HG02798 (cell line): ENCODE results near the gene MAG.

ENCODE experiments used
- ATAC-seq: cut with Tn5 transposase; IDR thresholded peaks from one replicate; pipeline ENCODE4 v1.9.1; 2021; ENCODE audit warnings: mild to moderate bottlenecking; ENCODE audit not compliant: unreplicated experiment, poor library complexity

MAG gene

DNA sequence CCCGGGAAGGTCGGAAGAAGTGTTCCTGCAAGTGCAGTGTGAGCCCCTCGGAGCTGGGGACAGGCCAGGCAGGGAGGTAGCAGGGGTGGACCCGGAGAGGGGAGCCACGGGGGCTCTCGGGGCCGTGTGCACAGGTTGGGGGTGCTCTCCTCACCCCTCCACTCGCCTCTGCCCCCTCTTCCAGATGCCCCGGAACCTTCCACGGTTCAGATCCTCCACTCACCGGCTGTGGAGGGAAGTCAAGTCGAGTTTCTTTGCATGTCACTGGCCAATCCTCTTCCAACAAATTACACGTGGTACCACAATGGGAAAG lies 46.0 kb downstream of the MAG start:
- ATAC-seq: no peak

DNA sequence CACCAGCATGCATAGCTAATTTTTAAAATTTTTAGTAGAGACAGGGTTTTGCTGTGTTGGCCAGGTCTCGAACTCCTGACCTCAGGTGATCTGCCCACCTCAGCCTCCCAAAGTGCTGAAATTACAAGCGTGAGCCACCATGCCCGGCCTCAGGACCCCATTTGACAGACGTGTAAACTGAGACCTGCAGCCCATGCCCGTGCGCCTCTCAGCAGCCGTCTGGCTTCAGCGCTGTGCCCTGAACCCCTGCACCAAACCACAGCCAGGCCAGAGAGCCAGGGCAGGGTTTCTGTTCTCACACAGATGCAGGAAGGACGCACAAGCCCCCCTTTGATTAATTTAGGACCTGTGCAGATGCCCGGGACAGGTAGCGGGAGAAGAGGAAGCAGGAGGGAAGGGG lies 48.5 kb downstream of the MAG start:
- no peak for ATAC-seq

DNA sequence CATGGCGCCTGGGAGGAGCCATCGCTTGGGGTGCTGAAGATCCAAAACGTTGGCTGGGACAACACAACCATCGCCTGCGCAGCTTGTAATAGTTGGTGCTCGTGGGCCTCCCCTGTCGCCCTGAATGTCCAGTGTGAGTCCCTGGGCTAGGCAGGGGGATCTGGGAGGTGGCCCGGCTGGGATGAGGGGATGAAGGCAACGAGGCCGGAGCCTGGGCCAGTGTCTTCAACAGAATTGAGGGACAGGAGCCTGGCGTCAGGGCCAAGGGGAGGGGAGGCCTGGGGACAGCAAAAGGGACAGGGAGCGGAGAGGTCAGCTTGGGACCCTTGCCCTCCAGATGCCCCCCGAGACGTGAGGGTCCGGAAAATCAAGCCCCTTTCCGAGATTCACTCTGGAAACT lies 49.0 kb downstream of the MAG start:
- ATAC-seq: no peak

DNA sequence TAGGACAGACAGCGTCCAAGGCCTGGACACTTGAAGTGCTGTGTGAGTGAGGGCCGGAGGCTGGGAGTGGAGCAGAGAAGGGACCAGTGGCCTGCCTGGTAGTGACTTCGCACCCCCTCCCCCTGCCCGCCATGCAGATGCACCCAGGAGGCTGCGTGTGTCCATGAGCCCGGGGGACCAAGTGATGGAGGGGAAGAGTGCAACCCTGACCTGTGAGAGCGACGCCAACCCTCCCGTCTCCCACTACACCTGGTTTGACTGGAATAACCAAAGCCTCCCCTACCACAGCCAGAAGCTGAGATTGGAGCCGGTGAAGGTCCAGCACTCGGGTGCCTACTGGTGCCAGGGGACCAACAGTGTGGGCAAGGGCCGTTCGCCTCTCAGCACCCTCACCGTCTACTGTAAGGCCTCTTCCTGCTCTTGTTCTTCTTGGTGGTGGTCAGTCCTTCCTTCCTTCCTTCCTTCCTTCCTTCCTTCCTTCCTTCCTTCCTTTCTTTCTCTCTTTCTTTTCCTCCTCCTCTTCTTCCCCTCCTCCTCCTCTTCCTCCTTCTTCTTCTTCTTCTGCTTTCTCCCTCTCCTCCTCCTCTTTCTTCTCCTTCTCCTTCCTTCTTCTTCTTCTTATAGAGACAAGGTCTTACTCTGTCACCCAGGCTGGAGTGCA lies 49.7 kb downstream of the MAG start:
- ATAC-seq: no peak

GRCh38 chr19:35342430-35342829 lies 50.5 kb downstream of the MAG start:
- ATAC-seq: no peak

- ATAC-seq: no peak
These were observed 52.6 kb downstream of the MAG start for GRCh38 chr19:35344511-35345031.

- ATAC-seq: no peak
These were observed 53.7 kb downstream of the MAG start for GRCh38 chr19:35345671-35346111.

DNA sequence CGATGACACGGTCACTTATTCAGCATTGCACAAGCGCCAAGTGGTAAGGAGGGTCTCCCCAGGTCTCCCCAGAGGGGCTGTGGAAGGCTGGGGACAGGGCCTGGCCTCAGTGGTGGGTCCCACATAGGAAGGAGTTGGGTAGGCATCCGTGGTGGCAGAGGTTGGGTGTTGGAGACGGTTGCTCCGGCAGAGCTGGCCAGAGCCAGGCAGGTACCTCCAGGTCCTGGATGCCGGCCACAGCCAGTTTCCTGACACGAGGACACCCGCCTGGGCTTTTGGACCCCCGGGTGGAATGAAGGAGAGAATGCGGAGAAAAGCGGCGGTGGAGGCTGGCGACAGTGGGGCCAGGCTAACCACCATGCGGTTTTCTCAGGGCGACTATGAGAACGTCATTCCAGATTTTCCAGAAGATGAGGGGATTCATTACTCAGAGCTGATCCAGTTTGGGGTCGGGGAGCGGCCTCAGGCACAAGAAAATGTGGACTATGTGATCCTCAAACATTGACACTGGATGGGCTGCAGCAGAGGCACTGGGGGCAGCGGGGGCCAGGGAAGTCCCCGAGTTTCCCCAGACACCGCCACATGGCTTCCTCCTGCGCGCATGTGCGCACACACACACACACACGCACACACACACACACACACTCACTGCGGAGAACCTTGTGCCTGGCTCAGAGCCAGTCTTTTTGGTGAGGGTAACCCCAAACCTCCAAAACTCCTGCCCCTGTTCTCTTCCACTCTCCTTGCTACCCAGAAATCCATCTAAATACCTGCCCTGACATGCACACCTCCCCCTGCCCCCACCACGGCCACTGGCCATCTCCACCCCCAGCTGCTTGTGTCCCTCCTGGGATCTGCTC lies 54.5 kb downstream of the MAG start:
- ATAC-seq: peak; percentile 36

DNA sequence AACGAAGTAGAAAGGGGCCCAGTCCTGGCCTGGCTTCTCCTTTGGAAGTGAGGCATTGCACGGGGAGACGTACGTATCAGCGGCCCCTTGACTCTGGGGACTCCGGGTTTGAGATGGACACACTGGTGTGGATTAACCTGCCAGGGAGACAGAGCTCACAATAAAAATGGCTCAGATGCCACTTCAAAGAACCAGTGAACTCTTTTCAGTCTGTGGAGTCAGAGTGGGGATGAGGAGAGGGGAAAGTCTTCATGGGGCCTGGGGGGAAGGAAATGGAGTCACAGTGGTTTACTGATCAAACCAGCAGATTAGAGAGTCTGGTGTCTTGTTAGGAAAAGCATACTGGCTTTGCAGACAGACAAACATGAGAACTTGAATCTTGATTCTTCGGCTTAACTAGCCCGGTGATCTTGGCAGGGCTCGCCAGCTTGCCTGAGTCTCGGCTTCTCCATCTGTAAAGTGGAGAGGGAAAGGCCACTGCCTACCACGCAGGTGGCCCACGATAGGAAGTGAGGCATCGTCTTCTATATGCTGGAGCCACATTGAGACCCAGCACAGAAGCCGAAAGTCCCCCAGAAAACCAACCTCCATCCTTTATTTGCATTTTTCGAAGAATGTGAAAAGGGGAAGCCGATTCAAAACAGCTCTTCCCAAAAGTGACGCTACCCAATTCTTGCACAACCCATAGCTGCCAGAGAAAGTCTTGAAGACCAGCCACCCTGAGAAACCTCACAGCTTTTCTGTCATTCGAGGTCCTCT lies 55.4 kb downstream of the MAG start, which contains the start of gene FFAR1:
TSS of gene FFAR1 (plus strand) at position 732 of the 759 bp plus-strand sequence. CDS start 3,650 bp downstream, outside the sequence.
- peak; percentile 61 for ATAC-seq

DNA sequence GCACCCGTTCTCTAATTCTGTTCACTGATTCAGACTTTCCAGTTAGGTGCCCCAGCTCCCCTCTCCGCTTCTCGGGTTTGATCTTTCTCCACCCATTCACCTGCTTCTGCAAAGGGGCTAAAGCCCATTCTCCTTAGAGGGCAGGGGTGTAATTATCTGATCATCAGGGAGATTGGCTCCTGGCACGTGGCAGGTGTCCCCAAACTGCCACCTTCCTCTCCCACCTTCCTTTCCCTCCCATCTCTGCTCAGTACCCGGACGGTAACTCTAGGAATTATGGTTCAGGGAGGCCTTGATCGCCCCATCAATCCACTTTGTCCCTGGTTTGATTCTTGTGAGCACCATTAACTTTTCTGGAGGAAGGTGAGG lies 56.0 kb downstream of the MAG start:
- ATAC-seq: no peak

DNA sequence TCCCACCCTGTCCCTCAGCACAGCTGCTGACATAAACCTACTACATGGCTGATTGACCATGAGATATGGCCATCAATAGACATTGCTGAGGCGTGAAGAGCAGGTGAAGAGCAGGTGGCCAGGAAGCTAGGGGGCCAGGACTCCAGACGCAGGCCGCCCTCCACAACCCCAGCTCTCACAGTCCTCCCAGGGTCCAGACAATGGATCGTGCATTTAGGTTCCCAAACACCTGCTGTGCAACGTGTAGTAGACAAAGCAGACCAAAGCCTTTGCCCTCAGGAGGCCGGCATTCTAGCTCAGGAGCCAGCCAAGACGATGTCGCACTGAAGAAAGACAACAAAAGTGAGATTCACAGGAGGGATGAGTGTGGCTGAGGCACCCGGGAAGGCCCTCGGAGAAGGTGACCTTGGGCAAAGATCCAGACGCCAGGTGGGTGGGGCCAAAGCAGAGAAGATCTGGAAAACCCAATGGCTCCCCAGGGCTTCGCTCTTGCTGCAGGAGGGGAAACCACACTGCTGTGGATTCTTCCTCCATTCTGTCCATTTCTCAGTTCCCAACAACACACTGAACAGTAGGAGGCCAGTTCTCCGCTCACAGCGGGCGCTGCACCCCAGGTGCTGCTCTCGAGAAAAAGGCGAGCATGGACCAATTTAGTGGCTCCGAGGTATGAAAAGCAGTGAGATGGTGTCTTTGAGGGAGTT lies 57.1 kb downstream of the MAG start:
- no peak for ATAC-seq

- ATAC-seq: no peak
These were observed 57.9 kb downstream of the MAG start for GRCh38 chr19:35349614-35350521.

DNA sequence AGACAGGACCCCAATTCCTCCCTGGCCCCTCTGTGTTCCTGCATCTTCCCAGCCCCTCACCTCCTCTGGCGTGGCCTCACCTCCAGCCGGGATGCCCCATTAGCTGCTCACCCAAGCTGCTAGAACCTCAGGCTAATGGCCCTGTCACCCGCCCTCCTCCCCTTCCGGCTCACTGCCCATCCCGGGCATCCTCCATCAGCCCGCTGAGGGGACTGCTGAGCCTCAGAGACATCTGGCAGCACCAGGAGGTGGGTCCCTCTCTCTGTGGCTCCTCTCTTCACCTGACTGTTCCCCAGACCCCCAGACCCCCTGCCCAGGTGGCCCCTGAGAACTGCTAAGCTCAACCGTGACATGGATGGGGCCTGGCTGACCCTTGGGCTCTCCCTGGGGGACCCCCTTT lies 58.6 kb downstream of the MAG start:
- no peak for ATAC-seq

- ATAC-seq: no peak
These were observed 59.6 kb downstream of the MAG start for GRCh38 chr19:35351411-35352176.

- ATAC-seq: no peak
These were observed 60.2 kb downstream of the MAG start for GRCh38 chr19:35352177-35352447.

DNA sequence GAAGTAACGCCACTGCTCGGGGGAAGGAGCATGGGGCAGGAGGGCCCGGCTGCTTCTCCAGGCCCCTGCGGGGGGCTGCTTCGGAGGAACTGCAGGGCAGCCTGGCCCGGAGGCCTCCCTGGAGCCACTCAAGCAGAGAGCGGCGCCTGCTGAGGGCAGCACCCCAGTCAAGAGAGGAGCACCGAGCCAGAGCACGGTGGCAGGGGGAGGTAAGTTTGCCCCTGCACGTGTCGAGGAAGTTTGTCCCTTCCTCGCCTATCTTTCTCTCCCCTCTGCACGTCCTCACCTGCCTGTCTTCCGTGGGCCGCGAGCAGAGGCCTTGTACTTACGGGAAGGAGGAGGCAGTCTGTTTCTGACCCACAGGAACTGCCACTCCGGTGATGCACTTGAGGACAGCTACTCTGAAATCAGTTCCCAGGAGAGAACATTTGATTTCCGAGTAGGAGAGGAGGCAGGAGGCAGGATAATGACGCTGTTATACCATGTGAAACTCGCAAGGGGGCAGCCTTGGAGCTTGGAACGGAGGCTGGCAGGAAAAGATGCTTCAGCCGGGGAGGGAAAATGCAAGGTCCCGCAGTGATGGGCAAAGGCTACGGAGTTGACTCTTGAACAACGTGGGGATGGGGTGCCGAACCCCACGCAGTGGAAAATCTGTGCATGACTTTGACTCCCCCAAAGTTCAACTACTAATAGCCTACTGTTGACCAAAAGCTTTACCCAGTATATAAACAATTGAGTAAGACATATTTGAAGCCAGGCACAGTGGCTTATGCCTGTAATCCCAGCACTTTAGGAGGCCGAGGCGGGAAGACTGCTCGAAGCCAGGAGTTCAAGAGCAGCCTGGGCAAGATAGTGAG lies 60.7 kb downstream of the MAG start:
- ATAC-seq: no peak

- ATAC-seq: no peak
These were observed 61.7 kb downstream of the MAG start for GRCh38 chr19:35353635-35354034.

DNA sequence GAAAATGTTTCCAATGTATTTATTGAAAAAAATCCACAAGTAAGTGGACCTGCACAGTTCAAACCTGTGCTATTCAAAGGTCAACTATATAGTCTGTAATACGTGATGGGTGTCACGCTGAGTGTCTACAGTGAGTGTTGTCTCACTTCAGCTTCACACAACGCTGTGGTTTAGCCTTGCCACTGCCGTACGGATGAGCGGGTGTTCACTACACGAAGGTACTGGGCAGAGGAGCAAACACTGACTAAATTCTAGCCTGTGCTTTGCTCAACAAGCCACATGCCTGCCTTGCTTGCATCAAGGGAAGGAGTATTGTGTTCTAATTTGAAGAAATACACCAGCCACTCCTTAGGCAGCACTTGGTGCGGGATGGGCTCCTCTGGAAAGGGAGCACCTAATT lies 62.9 kb downstream of the MAG start:
- no peak for ATAC-seq
